PFSK-1 (cell line): ENCODE data around the gene CNEP1R1.

Experiments used
- FOXP2 ChIP-seq: optimal IDR thresholded peaks from 2 replicates; pipeline ENCODE3; 2011; ENCODE audit warnings: borderline replicate concordance, control low read depth, inconsistent platforms; ENCODE audit not compliant: insufficient read depth; ENCODE audit errors: extremely low read length, extremely low read depth
- POLR2AphosphoS5 ChIP-seq: IDR thresholded peaks from 2 replicates; pipeline ENCODE4 v1.6.1; 2012; ENCODE audit warnings: low read depth, mild to moderate bottlenecking, control low read depth, low read length, moderate library complexity
- REST ChIP-seq, 2 experiments: IDR thresholded peaks; 2 replicates each; pipeline versions ENCODE4 v1.6.1 to v1.8.0; 2011 to 2012; ENCODE audit warnings: low read depth in 2 of 2, low read length in 2 of 2, control low read depth in 1 of 2, inconsistent platforms in 1 of 2, mild to moderate bottlenecking in 1 of 2, moderate library complexity in 1 of 2; ENCODE audit not compliant: insufficient read depth in 1 of 2
- SIN3A ChIP-seq: IDR thresholded peaks from 2 replicates; pipeline ENCODE4 v1.6.1; 2012; ENCODE audit warnings: mild to moderate bottlenecking, low read length, moderate library complexity, borderline replicate concordance; ENCODE audit not compliant: insufficient read depth
- TAF1 ChIP-seq: IDR thresholded peaks from 2 replicates; pipeline ENCODE4 v1.6.1; 2012; ENCODE audit warnings: low read length, control low read depth, borderline replicate concordance; ENCODE audit not compliant: insufficient read depth

The CNEP1R1 gene

GRCh38 chr16:50024207-50024606 is 818 bp upstream of the CNEP1R1 start:
- no peak for TF ChIP-seq TAF1
- no peak for TF ChIP-seq POLR2AphosphoS5
- TF ChIP-seq REST (IDR thresholded peaks at IDR 0.05; ENCODE audit: insufficient read depth in 1 of 2, low read depth in 2 of 2, low read length in 2 of 2) = no peak
- no peak for TF ChIP-seq SIN3A
- TF ChIP-seq FOXP2 = no peak

DNA sequence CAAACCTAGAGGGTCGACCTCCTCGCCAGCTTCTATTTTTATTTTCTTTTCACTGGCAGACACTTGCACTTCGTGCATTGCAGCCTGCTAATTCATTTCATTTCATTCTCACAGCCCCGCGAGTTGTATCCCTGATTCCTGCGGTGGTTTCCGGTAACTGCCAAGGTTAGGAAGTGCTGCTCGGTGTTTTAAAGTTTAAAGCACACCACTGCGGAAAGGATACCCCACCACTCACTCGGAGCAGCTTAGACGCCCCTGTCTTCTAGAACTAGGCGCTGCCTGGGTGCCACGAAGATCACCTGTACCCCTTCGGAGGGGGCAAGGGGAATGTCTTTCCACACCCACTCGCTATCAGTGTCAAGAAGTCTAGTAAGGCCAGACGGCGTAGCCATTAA is 509 bp downstream of the CNEP1R1 start:
- no peak for TF ChIP-seq REST (IDR thresholded peaks at IDR 0.05; ENCODE audit: insufficient read depth in 1 of 2, low read depth in 2 of 2, low read length in 2 of 2)
- TF ChIP-seq SIN3A = peak; percentile 55; the same call in 1 of the 2 replicates
- TF ChIP-seq FOXP2 = no peak

DNA sequence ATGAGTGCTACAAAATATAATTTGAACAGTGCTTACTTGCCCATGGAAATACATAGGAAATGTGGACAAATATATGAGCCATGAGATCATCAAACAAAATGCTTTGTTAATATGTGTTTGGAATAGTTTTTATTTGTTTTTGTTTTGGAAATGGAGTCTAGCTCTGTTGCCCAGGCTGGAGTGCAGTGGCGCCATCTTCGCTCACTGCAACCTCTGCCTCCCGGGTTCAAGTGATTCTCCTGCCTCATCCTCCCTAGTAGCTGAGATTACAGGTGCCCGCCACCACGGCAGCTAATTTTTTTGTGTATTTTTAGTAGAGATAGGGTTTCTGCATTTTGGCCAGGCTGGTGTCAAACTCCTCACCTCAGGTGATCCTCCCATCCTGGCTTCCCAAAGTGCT is 2.8 kb downstream of the CNEP1R1 start:
- TF ChIP-seq SIN3A = no peak
- TF ChIP-seq REST (IDR thresholded peaks at IDR 0.05; ENCODE audit: insufficient read depth in 1 of 2, low read depth in 2 of 2, low read length in 2 of 2) = no peak
- no peak for TF ChIP-seq POLR2AphosphoS5
- no peak for TF ChIP-seq FOXP2
- no peak for TF ChIP-seq TAF1

GRCh38 chr16:50035468-50035992 is 10.5 kb downstream of the CNEP1R1 start:
- TF ChIP-seq REST (IDR thresholded peaks at IDR 0.05; ENCODE audit: insufficient read depth in 1 of 2, low read depth in 2 of 2, low read length in 2 of 2) (no peak), TAF1 (no peak), POLR2AphosphoS5 (no peak), FOXP2 (no peak), SIN3A (no peak)

GRCh38 chr16:50036426-50036825 is 11.4 kb downstream of the CNEP1R1 start:
- no peak for TF ChIP-seq FOXP2
- TF ChIP-seq POLR2AphosphoS5 = no peak
- TF ChIP-seq TAF1 = no peak
- TF ChIP-seq SIN3A = no peak
- TF ChIP-seq REST (IDR thresholded peaks at IDR 0.05; ENCODE audit: insufficient read depth in 1 of 2, low read depth in 2 of 2, low read length in 2 of 2) = no peak
